Vagina (tissue), 2 donors: Measurements from ENCODE around the gene GPRIN2. TPM values are rescaled to one million over a fixed set of nuclear protein-coding genes. Genes with fewer than 3 reads are reported as not detected.
A peak's percentile ranks its signal among the peaks of the same experiment; 100 is the strongest.

ENCODE experiments used
- DNase-seq, 2 donors: peaks; one replicate each; pipeline ENCODE4 v3.0.0-alpha.2; 2017; ENCODE audit errors: extremely low spot score in 2 of 2
- H3K27ac ChIP-seq: fragments of 200-600 bp; sonication (generic); one replicate; pipeline ENCODE4 v1.5.1; 2019
- H3K27me3 ChIP-seq: fragments of 200-600 bp; sonication (generic); one replicate; pipeline ENCODE4 v1.5.1; 2019
- H3K36me3 ChIP-seq, 2 donors: fragments of 200-600 bp; sonication (generic); one replicate each; pipeline ENCODE4 v1.5.1; 2017 to 2019
- H3K4me1 ChIP-seq: fragments of 200-600 bp; sonication (generic); one replicate; pipeline ENCODE4 v1.5.1; 2019
- H3K4me3 ChIP-seq, 2 donors: fragments of 200-600 bp; sonication (generic); 1 replicate in 1 of 2; 2 replicates in 1 of 2; pipeline ENCODE4 v1.5.1; 2016 to 2019
- H3K9me3 ChIP-seq: fragments of 200-600 bp; sonication (generic); one replicate; pipeline ENCODE4 v1.5.1; 2019
- CTCF ChIP-seq, 3 experiments: fragments of 450-650 bp in 2 of 3; fragments of 200-600 bp in 1 of 3; sonication (generic) in 1 of 3; IDR thresholded peaks; one replicate each; pipeline ENCODE4 v1.5.1; 2017 to 2019; ENCODE audit warnings: antibody characterized with exemption in 3 of 3, mild to moderate bottlenecking in 2 of 3, moderate library complexity in 2 of 3
- POLR2A ChIP-seq, 2 donors: fragments of 450-650 bp; IDR thresholded peaks; one replicate each; pipeline ENCODE4 v1.6.1; 2017; ENCODE audit warnings: antibody characterized with exemption in 2 of 2, mild to moderate bottlenecking in 2 of 2, moderate library complexity in 2 of 2
- POLR2AphosphoS5 ChIP-seq, 2 donors: sonication (generic); formaldehyde crosslinking; IDR thresholded peaks; one replicate each; pipeline ENCODE4 v1.9.0; 2017; ENCODE audit warnings: antibody characterized with exemption in 2 of 2, mild to moderate bottlenecking in 2 of 2, low read depth in 1 of 2; ENCODE audit not compliant: insufficient read depth in 1 of 2
- intact Hi-C: fragments of 100-400 bp; cut with DNase I; formaldehyde crosslinking; loops from one replicate; pipeline ENCODE4 v1.15.1; 2023
- total RNA-seq: library from RNA; depleted of rRNA; stranded (reverse); fragments of >200 nt; gene quantifications from one replicate; pipeline ENCODE4 v1.2.3, GENCODE V29; 2016

Gene GPRIN2
- total RNA-seq, 1 donor from 2014 or later = 5.6 TPM

GRCh38 chr10:46541017-46541661 is 15.3 kb downstream of the GPRIN2 start:
- TF ChIP-seq POLR2AphosphoS5 (IDR thresholded peaks at IDR 0.05; ENCODE audit: insufficient read depth in 1 of 2, low read depth in 1 of 2) (no peak), POLR2A (IDR thresholded peaks at IDR 0.05) (no peak), CTCF (IDR thresholded peaks at IDR 0.05) (no peak)
- no peak for DNase-seq
- H3K27ac ChIP-seq = no peak overlapping the region

DNA sequence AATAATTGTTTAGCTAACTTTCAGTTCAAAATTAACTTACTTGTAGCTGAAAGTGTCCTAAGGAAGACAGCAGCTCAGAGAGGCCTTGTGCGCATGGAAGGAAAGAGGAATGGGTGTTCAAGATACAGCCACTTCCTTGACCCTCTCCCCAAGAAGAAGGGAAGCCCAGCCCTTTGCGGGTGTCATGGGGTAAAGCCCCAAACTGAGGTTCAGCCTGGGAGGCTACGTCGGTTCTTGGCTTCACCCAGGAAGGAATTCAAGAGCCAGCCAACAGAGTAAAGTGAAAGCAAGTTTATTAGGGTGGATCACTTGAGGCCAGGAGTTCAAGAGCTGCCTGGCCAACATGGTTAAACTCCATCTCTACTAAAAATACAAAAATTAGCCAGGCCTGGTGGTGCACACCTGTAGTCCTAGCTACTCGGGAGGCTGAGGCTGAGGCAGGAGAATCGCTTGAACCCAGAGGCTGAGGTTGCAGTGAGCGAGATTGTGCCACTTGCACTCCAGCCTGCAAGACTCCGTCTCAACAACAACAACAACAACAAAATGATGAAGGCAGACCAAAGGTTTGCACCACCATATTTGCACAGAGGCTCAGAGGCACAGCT is 15.9 kb downstream of the GPRIN2 start:
- DNase-seq = no peak
- Histone ChIP-seq H3K4me3 (no peak overlapping the region), H3K27me3 (peaks cover 4% of the 10 kb centered on the region), H3K27ac (no peak overlapping the region), H3K9me3 (no peaks in the 10 kb centered on the region), H3K36me3 (no peaks in the 10 kb centered on the region), H3K4me1 (peaks cover 13% of the 10 kb centered on the region)
- intact Hi-C loops = no loop called here
- no peak for TF ChIP-seq POLR2A (IDR thresholded peaks at IDR 0.05)

More at GRCh38 chr10:46541017-46541661, 15.3 kb downstream of the GPRIN2 start:
- H3K27me3 ChIP-seq = peaks cover 4% of the 10 kb centered on the region
- H3K4me1 ChIP-seq = peaks cover 13% of the 10 kb centered on the region
- H3K9me3 ChIP-seq = no peaks in the 10 kb centered on the region
- no peaks in the 10 kb centered on the region for H3K36me3 ChIP-seq
- peak overlapping the region in 1 of 2 donors; percentile 20 for H3K4me3 ChIP-seq
- intact Hi-C loops = no loop called here

DNA sequence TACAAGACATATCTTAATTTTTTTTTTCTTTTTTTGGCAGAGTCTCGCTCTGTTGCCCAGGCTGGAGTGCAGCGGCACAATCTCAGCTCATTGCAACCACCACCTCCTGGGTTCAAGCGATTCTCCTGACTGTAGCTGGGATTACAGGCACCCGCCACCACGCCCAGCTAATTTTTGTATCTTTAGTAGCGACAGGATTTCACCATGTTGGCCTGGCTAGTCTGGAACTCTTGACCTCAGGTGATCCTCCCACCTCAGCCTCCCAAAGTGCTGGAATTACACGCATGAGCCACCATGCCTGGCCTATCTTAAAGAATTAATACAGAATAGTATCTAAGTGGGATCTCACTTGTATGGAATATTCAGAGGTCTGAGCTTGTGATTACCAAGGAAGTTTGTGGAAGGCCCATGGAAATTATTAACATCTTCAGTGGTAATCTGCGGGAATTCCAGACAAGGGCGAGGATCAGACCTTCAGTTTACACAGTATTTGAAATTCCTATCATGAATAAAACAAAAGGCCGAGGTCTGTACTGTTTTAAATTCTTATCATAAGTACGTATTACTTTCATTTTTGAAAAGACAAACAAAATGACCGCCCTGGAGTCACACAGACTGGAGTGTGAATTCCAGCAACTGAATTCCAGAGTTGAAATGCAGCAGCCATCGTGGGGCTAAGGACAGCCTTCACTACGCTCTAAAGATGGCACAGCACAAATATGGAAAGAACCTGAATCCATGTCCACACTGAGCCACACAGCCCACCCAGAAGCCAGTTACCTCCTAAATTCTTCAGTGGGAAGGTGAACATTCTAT is 16.7 kb downstream of the GPRIN2 start:
- intact Hi-C loops = no loop called here
- Histone ChIP-seq H3K27me3 (peaks cover 4% of the 10 kb centered on the region), H3K4me1 (peaks cover 13% of the 10 kb centered on the region), H3K36me3 (no peaks in the 10 kb centered on the region), H3K4me3 (no peak overlapping the region), H3K9me3 (no peaks in the 10 kb centered on the region), H3K27ac (no peak overlapping the region)
- DNase-seq = no peak
- TF ChIP-seq CTCF (IDR thresholded peaks at IDR 0.05) (no peak), POLR2A (IDR thresholded peaks at IDR 0.05) (no peak), POLR2AphosphoS5 (IDR thresholded peaks at IDR 0.05; ENCODE audit: insufficient read depth in 1 of 2, low read depth in 1 of 2) (no peak)

- TF ChIP-seq POLR2AphosphoS5 (IDR thresholded peaks at IDR 0.05; ENCODE audit: insufficient read depth in 1 of 2, low read depth in 1 of 2) (no peak), POLR2A (IDR thresholded peaks at IDR 0.05) (no peak), CTCF (IDR thresholded peaks at IDR 0.05) (no peak)
- no peak overlapping the region for H3K27ac ChIP-seq
- peaks cover 13% of the 10 kb centered on the region for H3K4me1 ChIP-seq
Observed at GRCh38 chr10:46538717-46539426, 17.6 kb downstream of the GPRIN2 start.

DNA sequence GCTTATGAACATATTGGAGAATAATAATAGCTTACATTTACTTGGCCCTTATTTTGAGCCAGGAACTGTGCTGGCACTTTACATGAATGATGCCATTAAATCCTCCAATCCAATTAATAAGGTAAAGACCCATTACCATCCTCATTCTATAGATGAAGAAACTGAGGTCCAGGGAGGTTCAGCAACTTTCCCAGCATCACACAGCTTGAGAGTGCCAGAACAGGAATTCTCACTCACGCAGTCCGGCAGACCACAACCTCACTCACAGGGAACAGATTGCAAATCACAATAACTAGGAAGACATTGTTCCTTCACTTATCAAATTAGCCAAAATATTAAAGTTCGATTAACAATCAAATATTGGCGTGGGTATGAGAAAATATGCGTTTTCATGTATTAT is 18.3 kb downstream of the GPRIN2 start:
- no peaks in the 10 kb centered on the region for H3K9me3 ChIP-seq
- TF ChIP-seq CTCF (IDR thresholded peaks at IDR 0.05) (no peak), POLR2A (IDR thresholded peaks at IDR 0.05) (no peak), POLR2AphosphoS5 (IDR thresholded peaks at IDR 0.05; ENCODE audit: insufficient read depth in 1 of 2, low read depth in 1 of 2) (no peak)
- H3K36me3 ChIP-seq = no peaks in the 10 kb centered on the region
- H3K4me1 ChIP-seq = peaks cover 13% of the 10 kb centered on the region
- H3K4me3 ChIP-seq = no peak overlapping the region
- intact Hi-C loops = no loop called here
- H3K27ac ChIP-seq = no peak overlapping the region
- H3K27me3 ChIP-seq = peaks cover 4% of the 10 kb centered on the region
- no peak for DNase-seq

More at GRCh38 chr10:46538717-46539426, 17.6 kb downstream of the GPRIN2 start:
- H3K9me3 ChIP-seq = no peaks in the 10 kb centered on the region
- no peak overlapping the region for H3K4me3 ChIP-seq
- peaks cover 4% of the 10 kb centered on the region for H3K27me3 ChIP-seq
- intact Hi-C loops = no loop called here
- no peaks in the 10 kb centered on the region for H3K36me3 ChIP-seq
- DNase-seq = no peak
